ENCODE results near the gene CFAP20DC.

The CFAP20DC gene

DNA sequence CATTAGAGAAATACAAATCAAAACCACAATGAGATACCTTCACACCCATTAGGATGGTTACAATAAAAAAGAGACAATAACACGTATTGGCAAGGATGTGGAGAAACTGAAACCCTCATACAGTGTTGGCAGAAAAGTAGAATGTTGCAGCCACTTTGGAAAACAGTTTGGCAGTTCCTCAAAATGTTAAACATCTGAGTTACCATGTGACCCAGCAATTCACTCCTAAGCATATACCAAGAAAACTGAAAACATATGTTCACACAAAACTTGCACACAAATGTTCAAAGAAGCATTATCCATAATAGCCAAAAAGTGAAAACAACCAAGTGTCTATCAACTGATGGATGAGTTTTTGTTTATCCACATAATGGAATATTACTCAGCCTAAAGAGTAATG, 216.3 kb downstream of the CFAP20DC start (continued):
- TF ChIP-seq, protein P1, sequence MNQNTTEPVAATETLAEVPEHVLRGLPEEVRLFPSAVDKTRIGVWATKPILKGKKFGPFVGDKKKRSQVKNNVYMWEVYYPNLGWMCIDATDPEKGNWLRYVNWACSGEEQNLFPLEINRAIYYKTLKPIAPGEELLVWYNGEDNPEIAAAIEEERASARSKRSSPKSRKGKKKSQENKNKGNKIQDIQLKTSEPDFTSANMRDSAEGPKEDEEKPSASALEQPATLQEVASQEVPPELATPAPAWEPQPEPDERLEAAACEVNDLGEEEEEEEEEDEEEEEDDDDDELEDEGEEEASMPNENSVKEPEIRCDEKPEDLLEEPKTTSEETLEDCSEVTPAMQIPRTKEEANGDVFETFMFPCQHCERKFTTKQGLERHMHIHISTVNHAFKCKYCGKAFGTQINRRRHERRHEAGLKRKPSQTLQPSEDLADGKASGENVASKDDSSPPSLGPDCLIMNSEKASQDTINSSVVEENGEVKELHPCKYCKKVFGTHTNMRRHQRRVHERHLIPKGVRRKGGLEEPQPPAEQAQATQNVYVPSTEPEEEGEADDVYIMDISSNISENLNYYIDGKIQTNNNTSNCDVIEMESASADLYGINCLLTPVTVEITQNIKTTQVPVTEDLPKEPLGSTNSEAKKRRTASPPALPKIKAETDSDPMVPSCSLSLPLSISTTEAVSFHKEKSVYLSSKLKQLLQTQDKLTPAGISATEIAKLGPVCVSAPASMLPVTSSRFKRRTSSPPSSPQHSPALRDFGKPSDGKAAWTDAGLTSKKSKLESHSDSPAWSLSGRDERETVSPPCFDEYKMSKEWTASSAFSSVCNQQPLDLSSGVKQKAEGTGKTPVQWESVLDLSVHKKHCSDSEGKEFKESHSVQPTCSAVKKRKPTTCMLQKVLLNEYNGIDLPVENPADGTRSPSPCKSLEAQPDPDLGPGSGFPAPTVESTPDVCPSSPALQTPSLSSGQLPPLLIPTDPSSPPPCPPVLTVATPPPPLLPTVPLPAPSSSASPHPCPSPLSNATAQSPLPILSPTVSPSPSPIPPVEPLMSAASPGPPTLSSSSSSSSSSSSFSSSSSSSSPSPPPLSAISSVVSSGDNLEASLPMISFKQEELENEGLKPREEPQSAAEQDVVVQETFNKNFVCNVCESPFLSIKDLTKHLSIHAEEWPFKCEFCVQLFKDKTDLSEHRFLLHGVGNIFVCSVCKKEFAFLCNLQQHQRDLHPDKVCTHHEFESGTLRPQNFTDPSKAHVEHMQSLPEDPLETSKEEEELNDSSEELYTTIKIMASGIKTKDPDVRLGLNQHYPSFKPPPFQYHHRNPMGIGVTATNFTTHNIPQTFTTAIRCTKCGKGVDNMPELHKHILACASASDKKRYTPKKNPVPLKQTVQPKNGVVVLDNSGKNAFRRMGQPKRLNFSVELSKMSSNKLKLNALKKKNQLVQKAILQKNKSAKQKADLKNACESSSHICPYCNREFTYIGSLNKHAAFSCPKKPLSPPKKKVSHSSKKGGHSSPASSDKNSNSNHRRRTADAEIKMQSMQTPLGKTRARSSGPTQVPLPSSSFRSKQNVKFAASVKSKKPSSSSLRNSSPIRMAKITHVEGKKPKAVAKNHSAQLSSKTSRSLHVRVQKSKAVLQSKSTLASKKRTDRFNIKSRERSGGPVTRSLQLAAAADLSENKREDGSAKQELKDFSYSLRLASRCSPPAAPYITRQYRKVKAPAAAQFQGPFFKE (tag by site-specific recombination; IDR thresholded peaks at IDR 0.05; ENCODE audit: borderline replicate concordance), result no peak
- TF ChIP-seq, protein P2, sequence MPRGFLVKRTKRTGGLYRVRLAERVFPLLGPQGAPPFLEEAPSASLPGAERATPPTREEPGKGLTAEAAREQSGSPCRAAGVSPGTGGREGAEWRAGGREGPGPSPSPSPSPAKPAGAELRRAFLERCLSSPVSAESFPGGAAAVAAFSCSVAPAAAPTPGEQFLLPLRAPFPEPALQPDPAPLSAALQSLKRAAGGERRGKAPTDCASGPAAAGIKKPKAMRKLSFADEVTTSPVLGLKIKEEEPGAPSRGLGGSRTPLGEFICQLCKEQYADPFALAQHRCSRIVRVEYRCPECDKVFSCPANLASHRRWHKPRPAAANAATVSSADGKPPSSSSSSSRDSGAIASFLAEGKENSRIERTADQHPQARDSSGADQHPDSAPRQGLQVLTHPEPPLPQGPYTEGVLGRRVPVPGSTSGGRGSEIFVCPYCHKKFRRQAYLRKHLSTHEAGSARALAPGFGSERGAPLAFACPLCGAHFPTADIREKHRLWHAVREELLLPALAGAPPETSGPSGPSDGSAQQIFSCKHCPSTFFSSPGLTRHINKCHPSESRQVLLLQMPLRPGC (tag by site-specific recombination; IDR thresholded peaks at IDR 0.05), result no peak

DNA sequence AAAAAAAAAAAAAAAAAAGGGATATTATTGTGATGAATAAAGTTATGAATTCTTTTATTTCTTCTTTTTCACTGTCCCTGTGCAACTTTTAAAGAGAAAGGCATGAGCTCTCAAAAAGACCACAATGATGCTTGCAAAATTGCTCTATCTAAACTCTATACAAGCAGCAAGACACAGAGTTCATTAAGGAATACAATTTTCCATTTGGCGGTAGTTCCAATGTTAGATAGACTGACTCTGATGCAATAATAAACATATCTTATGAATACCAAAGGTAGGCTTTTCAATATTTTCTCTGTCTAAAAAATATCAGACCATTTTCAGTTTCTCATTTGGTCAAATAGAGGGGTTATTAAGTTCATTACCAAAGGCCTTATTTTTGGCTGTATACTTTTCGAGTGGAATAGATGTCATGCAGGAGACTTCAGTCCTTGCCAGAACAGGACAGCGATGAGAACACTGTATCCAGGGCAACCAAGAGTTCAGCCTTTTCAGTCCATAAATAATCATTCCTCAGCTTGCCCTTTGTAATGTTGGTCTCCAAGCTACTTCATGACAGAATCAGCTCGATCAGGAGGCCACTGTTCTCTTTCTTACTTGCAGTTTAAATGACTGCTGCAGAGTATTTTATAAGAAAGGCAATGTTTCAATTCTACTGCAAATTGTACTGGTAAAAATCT, 220.4 kb downstream of the CFAP20DC start:
- TF ChIP-seq GLI4 (tag by site-specific recombination; IDR thresholded peaks at IDR 0.05) (no peak), MEIS1 (CRISPR knock-in tag; IDR thresholded peaks at IDR 0.05; ENCODE audit: borderline replicate concordance) (no peak), ZSCAN23 (tag by site-specific recombination; IDR thresholded peaks at IDR 0.05) (no peak), KLF16 (tag by site-specific recombination; IDR thresholded peaks at IDR 0.05) (no peak), HOXD13 (CRISPR knock-in tag; IDR thresholded peaks at IDR 0.05; ENCODE audit: borderline replicate concordance) (no peak), ZNF701 (tag by site-specific recombination; IDR thresholded peaks at IDR 0.05) (no peak), ZNF341 (tag by site-specific recombination; IDR thresholded peaks at IDR 0.05; ENCODE audit: low read depth) (no peak), ZNF311 (tag by site-specific recombination; IDR thresholded peaks at IDR 0.05; ENCODE audit: borderline replicate concordance) (no peak), ZNF560 (tag by site-specific recombination; IDR thresholded peaks at IDR 0.05; ENCODE audit: borderline replicate concordance) (no peak), OVOL3 (tag by site-specific recombination; IDR thresholded peaks at IDR 0.05) (no peak), ZNF133 (tag by site-specific recombination; IDR thresholded peaks at IDR 0.05) (no peak), OSR2 (tag by site-specific recombination; IDR thresholded peaks at IDR 0.05) (no peak), ZNF266 (tag by site-specific recombination; IDR thresholded peaks at IDR 0.05; ENCODE audit: low read depth) (no peak), ZNF747 (tag by site-specific recombination; IDR thresholded peaks at IDR 0.05) (no peak), ZNF175 (tag by site-specific recombination; IDR thresholded peaks at IDR 0.05) (no peak), ZNF544 (tag by site-specific recombination; IDR thresholded peaks at IDR 0.05) (no peak), ZXDB (tag by site-specific recombination; IDR thresholded peaks at IDR 0.05) (no peak), ZNF621 (tag by site-specific recombination; IDR thresholded peaks at IDR 0.05) (no peak)
- TF ChIP-seq, protein P3, sequence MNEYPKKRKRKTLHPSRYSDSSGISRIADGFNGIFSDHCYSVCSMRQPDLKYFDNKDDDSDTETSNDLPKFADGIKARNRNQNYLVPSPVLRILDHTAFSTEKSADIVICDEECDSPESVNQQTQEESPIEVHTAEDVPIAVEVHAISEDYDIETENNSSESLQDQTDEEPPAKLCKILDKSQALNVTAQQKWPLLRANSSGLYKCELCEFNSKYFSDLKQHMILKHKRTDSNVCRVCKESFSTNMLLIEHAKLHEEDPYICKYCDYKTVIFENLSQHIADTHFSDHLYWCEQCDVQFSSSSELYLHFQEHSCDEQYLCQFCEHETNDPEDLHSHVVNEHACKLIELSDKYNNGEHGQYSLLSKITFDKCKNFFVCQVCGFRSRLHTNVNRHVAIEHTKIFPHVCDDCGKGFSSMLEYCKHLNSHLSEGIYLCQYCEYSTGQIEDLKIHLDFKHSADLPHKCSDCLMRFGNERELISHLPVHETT (tag by site-specific recombination; IDR thresholded peaks at IDR 0.05), result no peak
- no peak overlapping the region for H3K27ac ChIP-seq (ENCODE audit: extremely low read depth, low read depth, low read length)
- POLR2A ChIA-PET, result no interaction called here
- H3K9me3 ChIP-seq (ENCODE audit: control insufficient read depth, insufficient read depth, low read depth, low read length), result no peaks in the 10 kb centered on the region
- no peak overlapping the region for H3K4me3 ChIP-seq (ENCODE audit: low read depth, low read length)
- H3K4me1 ChIP-seq (ENCODE audit: control insufficient read depth, insufficient read depth, low read length), result no peaks in the 10 kb centered on the region
- H3K36me3 ChIP-seq (ENCODE audit: control insufficient read depth in 2 of 2, insufficient read depth in 1 of 2, low read length in 2 of 2), result no peaks in the 10 kb centered on the region
- CTCF ChIA-PET, result interaction anchor here (0.6 to 1.0 kb wide), 2 partner anchors 32 to 261 kb away, joined by 3 read pairs; no protein-coding TSS in a partner anchor

Measured in HEK293 (cell line).